ELF-1 (cell line): ENCODE results near the gene FIBP.
"Not testable (repeated sequence)": the region's sequence is repeated elsewhere in the genome, so short reads cannot be mapped to it uniquely, and the experiment has no call there.

Experiments used
- DNase-seq: peaks from one replicate; pipeline ENCODE4 v3.0.0-alpha.2; 2016; ENCODE audit warnings: low read depth, low spot score

The FIBP gene

GRCh38 chr11:65915101-65915820 lies 27.0 kb upstream of the FIBP start:
- DNase-seq, result no peak

DNA sequence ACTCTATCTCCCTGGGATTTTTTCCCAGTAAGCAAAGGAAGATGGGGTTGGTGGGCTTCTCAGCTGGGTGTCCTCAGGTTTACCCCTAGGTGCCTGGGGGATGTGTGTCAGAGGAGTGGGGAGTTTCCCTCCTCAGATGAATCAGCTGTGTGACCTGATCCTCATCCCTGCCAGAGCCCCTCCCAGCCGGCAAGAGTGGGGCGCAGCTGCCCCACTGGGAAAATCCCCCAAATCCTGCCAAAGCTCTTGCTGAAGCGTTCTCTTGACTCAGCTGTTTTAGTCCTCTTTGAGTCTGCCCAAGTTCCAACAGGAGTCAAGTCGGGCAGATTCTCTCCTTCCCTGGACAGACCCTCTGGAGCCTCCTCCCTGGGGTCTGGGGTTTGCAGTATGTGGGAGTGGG lies 24.6 kb upstream of the FIBP start:
- DNase-seq, result no peak

DNA sequence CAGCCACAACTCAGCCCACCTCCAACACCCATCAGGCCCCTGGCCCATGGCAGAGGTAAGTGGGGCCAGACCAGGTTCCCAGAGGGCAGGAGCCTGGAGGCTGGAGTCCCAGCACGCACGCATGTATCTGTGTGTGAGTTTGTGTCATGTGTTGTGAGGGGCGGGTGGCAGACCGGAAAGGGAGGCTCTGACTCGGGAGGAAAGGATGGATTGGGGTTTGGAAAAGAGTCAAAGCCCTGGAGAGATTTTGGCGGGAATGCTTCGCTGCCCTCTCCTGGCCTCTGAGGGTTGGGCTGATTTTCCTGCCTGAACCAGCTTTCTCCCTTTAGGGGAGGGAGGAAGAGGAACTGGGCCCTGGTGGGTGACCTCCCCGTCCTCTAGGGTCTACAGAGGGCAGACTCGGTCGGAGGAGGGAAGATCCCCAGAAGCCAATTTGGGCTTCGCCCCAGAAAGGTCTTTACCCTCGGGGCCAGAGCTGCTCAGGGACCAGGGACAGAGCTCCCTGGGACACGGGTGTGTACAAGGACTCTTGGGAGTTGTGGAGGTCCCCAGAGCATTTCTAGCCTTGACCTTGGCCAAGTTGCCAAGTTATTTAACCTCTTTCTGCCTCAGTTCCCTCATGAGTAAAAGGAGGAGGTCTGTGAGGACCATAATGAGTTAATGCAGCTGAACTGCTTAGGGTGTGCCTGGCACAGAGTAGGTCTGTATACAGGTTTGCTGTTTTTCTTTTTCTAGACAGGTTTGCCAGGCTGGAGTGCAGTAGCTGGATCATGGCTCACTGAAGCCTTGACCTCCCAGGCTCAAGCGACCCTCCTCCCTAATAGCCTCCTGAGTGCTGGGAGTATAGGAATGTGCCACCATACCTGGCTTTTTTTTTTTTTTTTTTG lies 23.7 kb upstream of the FIBP start:
- DNase-seq, result peak; percentile 84

DNA sequence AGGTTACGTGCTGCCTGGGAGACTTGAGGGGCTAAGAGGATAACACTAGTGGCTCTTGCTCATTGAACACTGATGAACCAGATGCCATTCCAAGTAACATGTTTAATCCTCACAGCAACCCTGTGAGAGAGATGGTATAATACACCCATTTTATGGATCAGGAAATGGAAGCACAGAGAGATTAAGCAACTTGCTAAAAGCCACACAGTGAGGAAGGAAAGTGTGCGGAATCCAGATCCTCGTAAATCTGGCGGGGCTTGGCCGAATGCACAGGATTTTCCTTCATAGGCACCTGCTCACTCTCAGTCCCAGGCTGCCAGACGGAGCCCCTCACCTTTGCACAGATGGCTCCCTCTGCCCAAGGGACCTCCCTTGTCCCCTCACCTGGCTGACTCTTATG lies 19.6 kb upstream of the FIBP start:
- DNase-seq, result no peak

- no peak for DNase-seq
These were observed 18.3 kb upstream of the FIBP start for GRCh38 chr11:65906602-65907001.

DNA sequence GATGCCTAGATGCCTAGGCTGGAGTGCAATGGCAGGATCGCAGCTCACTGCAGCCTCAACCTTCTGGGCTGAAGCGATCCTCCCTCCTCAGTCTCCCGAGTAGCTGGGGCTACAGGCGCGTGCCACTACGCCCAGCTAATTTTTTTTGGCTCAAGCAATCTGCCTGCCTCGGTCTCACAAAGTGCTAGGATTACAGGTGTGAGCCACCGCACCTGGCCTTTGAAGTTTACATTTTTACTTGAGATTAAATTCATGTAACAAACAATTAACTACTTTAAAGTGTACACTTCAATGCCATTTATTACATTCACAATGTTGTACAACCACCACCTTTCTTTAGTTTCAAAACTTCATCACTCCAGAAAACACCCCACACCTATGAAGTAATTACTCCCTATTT lies 15.4 kb upstream of the FIBP start:
- no peak for DNase-seq

DNA sequence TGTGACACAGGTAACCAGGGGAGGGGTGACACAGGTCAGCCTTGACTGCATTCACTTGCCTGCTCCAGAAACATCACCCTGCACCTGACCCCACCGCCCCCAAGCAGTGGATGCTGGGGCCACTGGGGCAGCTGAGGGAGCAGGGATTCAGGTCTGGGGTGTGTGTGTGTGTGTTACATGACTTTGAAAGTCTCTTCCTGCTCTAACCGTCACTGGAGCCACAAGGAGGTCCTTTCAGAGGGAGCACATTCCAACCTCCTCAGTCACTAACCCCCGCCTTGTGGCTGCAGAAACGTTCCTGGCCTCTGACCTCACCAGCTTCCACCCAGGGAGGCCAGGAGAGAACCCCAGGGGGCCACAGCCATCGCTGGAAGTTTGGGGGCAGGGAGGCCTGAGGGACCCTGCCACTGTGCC lies 14.8 kb upstream of the FIBP start:
- DNase-seq, result peak; percentile 78

GRCh38 chr11:65900899-65901180 lies 12.6 kb upstream of the FIBP start:
- no peak for DNase-seq

- peak; percentile 90 for DNase-seq
These were observed 12.0 kb upstream of the FIBP start, which contains the start of gene FOSL1 for GRCh38 chr11:65900125-65900898. TSS of gene FOSL1 (minus strand) at chr11:65900388. CDS start at chr11:65900339, 49 bp downstream.

- DNase-seq, result peak; percentile 70
These were observed 11.3 kb upstream of the FIBP start for GRCh38 chr11:65899356-65900124.

DNA sequence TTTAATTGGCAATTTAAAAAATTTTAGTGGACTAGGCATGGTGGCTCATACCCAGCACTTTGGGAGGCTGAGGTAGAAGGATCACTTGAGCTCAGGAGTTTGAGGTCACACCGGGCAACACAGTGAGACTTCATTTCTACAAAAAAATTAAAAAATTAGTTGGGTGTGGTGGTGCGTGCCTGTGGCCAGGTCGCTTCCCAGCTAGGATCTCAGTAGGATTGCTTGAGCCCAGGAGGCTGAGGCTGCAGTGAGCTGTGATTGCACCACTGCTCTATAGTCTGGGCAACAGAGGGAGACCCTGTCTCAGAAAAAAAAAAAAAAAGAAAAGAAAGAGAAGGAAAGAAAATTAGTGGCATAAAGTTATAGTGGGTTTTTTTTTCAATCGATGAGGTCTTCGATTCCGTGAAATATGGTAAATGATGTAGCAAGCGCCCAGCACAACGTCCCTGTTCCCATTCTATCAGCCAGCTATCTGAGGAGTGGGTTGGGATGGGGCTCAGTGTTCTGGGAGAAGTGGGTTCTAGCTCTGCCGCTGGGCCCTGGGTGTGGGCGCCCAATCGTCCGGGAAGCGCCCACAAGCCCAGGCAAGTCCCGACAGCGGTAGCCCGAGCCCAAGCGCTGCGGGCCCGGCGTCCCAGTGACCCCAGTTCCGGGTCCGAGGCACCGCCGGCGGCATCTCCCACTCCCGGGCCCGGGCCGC lies 10.5 kb upstream of the FIBP start:
- DNase-seq, result no peak

DNA sequence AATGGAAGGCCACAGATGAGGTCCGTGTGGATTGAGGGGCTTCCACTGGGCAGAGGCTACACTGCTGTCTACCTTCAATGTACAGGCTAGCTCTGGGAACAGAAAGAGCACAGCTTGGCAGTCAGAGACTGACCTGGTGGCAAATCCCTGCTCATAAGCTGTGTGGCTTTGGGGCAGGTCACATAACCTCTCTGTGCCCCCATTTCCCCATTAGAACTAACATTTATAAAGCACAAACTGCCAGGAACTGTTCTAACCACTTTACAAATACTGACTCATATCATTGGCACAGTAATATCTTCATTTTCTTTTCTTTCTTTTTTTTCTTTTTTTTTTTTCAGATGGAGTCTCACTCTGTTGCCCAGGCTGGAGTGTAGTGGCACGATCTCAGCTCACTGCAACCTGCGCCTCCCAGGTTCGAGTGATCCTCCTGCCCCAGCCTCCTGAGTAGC lies 8.8 kb upstream of the FIBP start:
- no peak for DNase-seq

- no peak for DNase-seq
These were observed 8.0 kb upstream of the FIBP start for GRCh38 chr11:65896034-65896999.

DNA sequence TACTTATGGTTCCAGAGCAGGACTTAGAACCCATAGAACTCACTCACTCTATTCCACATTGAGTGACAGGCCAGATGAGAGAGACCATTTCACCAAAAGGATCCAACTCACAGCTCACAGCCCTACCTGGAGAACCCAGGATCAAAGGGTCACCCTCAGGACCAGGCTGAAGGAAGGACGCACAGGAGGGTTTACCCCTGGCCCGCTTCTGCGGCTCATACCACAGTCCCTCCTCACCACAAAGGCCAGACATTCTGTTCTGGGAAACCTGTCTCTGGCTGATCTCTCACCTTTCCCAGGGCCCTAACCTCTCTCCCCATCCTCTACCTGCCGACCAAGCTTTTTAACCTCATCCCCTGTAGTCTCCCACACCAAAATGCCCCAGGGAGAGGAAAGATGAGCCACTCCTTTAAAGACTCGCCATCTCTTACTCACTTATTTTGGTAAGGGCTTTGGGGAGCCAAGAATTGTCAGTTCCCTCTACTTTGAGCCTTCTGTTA lies 7.3 kb upstream of the FIBP start:
- DNase-seq, result no peak

- no peak for DNase-seq
These were observed 5.8 kb upstream of the FIBP start for GRCh38 chr11:65894034-65894591.

DNA sequence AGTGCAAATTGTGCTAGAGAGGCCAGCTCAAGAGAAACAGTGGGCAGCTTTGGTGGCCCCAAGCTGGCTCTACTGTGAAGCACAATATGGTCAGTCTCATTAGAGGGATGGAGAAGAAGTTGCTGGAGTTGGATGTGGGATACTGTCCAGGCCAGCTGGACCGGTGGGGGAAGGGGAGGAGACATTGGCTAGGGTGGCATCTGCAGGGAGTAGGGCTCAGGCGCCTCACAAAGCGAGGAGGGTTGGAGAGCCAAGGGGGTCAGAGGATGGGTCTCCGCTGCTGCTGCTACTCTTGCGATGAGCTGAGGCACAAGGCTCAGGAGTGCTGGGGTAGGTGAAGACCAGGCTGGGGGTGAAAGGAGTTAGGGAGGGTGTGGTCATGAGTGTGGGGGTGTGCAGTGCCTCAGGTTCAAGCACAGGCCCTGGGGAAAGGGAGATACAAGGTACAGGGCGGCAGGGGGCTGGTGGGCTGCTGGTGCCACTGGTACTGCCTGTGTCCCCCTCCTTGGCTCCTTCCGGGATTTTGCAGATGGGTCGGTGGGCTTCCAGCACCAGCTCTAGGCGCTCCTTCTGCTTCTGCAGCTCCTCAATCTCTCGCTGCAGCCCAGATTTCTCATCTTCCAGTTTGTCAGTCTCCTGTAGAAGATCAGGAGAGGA lies 4.5 kb upstream of the FIBP start:
- no peak for DNase-seq

GRCh38 chr11:65892137-65892540 lies 3.9 kb upstream of the FIBP start:
- DNase-seq, result not testable (repeated sequence)
